H1 (cell line): ENCODE results near the gene KLHL26. TPM values are rescaled to one million over a fixed set of nuclear protein-coding genes. Genes with fewer than 3 reads are reported as not detected.

ENCODE experiments used
- CTCF ChIA-PET: fragments of 300-600 bp; sonication (Branson Sonifier 250); formaldehyde crosslinking; loops from one replicate; lab custom pipeline; 2021; ENCODE audit not compliant: partially characterized antibody; lab: Charles Lee
- POLR2A ChIA-PET: fragments of 300-600 bp; sonication (Branson Sonifier 250); formaldehyde crosslinking; loops from one replicate; lab custom pipeline; 2021; ENCODE audit warnings: inconsistent platforms; ENCODE audit not compliant: partially characterized antibody; lab: Charles Lee
- DNase-seq, 2 experiments: peaks; one replicate each; pipeline versions ENCODE4 v3.0.0 to v3.0.0-alpha.2; 2010 to 2022; ENCODE audit warnings: low spot score in 2 of 2, low read depth in 1 of 2, mixed read lengths in 1 of 2
- FAIRE-seq: peaks from 2 replicates; lab custom pipeline; 2011; peaks lifted over from hg19 to GRCh38; lab: Jason Lieb, UNC
- H2AFZ ChIP-seq: 2 replicates; pipeline ENCODE4 v1.8.1; 2012; ENCODE audit warnings: low read length, inconsistent platforms
- H2AK5ac ChIP-seq: 2 replicates; pipeline ENCODE4 v1.6.1; 2013; ENCODE audit warnings: low read depth, low read length
- H2BK120ac ChIP-seq: replicated peaks from 2 replicates; pipeline ENCODE3; 2013; ENCODE audit warnings: low read depth, low read length, inconsistent platforms
- H2BK12ac ChIP-seq: 2 replicates; pipeline ENCODE4 v1.6.1; 2013; ENCODE audit warnings: low read depth, low read length
- H2BK15ac ChIP-seq: 2 replicates; pipeline ENCODE4 v1.6.1; 2013; ENCODE audit warnings: low read length
- H2BK20ac ChIP-seq: 2 replicates; pipeline ENCODE4 v1.6.1; 2013; ENCODE audit warnings: low read length
- H2BK5ac ChIP-seq: 2 replicates; pipeline ENCODE4 v1.6.1; 2013; ENCODE audit warnings: low read depth, low read length
- H3K14ac ChIP-seq: 2 replicates; pipeline ENCODE4 v1.6.1; 2013; ENCODE audit warnings: inconsistent platforms; ENCODE audit not compliant: insufficient read length
- H3K18ac ChIP-seq: 2 replicates; pipeline ENCODE4 v1.6.1; 2013; ENCODE audit warnings: low read length; ENCODE audit errors: extremely low read depth
- H3K23ac ChIP-seq: 2 replicates; pipeline ENCODE4 v1.6.1; 2013; ENCODE audit warnings: inconsistent platforms; ENCODE audit not compliant: insufficient read length
- H3K23me2 ChIP-seq: 2 replicates; pipeline ENCODE4 v1.6.1; 2013; ENCODE audit warnings: low read depth, low read length
- H3K27ac ChIP-seq: 2 replicates; pipeline ENCODE4 v1.6.1; 2011; ENCODE audit warnings: low read depth, low read length, inconsistent platforms
- H3K27me3 ChIP-seq, 4 experiments: replicated peaks in 1 of 4; 1 replicate in 1 of 4; 2 replicates in 3 of 4; pipeline versions ENCODE4 v1.6.1 to v1.8.1; 2011 to 2013; ENCODE audit warnings: low read length in 3 of 4, mild to moderate bottlenecking in 3 of 4, inconsistent platforms in 2 of 4, mixed read lengths in 2 of 4, moderate library complexity in 1 of 4; ENCODE audit not compliant: control insufficient read depth in 3 of 4, insufficient read depth in 3 of 4; ENCODE audit errors: extremely low read depth in 1 of 4
- H3K36me3 ChIP-seq, 4 experiments: 2 replicates each; pipeline versions ENCODE4 v1.6.1 to v1.8.1; 2011 to 2013; ENCODE audit warnings: mild to moderate bottlenecking in 4 of 4, low read length in 3 of 4, moderate library complexity in 2 of 4, control low read depth in 1 of 4, inconsistent platforms in 1 of 4; ENCODE audit not compliant: insufficient read depth in 4 of 4, control insufficient read depth in 2 of 4
- H3K4ac ChIP-seq: replicated peaks from 2 replicates; pipeline ENCODE3; 2013; ENCODE audit warnings: low read length, low read depth, mixed read lengths, inconsistent platforms; ENCODE audit not compliant: insufficient read length
- H3K4me1 ChIP-seq, 4 experiments: replicated peaks in 1 of 4; 1 replicate in 1 of 4; 2 replicates in 3 of 4; pipeline versions ENCODE4 v1.6.1 to v1.8.1; 2011 to 2013; ENCODE audit warnings: low read length in 3 of 4, inconsistent platforms in 2 of 4, mixed read lengths in 1 of 4; ENCODE audit not compliant: insufficient read depth in 4 of 4, control insufficient read depth in 3 of 4
- H3K4me2 ChIP-seq, 2 experiments: 2 replicates each; pipeline versions ENCODE4 v1.6.1 to v1.8.1; 2011 to 2013; ENCODE audit warnings: low read depth in 2 of 2, low read length in 2 of 2, control low read depth in 1 of 2, inconsistent platforms in 1 of 2, mild to moderate bottlenecking in 1 of 2; ENCODE audit not compliant: insufficient read depth in 1 of 2
- H3K4me3 ChIP-seq, 4 experiments: fragments of 200-600, 300-600 bp in 1 of 4; sonication (generic), shearing (Covaris generic), sonication (Bioruptor Twin) in 1 of 4; 2 replicates each; pipeline versions ENCODE4 v1.5.1 to v1.8.1; 2011 to 2016; ENCODE audit warnings: low read length in 4 of 4, low read depth in 3 of 4, control low read depth in 2 of 4, inconsistent platforms in 2 of 4, mild to moderate bottlenecking in 2 of 4, mixed read lengths in 1 of 4, moderate library complexity in 1 of 4; ENCODE audit not compliant: insufficient read depth in 2 of 4; ENCODE audit errors: extremely low read depth in 1 of 4
- H3K56ac ChIP-seq: replicated peaks from 2 replicates; pipeline ENCODE3; 2013; ENCODE audit warnings: low read depth, mild to moderate bottlenecking, mixed read lengths, low read length, inconsistent platforms; ENCODE audit not compliant: insufficient read length
- H3K79me1 ChIP-seq: 2 replicates; pipeline ENCODE4 v1.6.1; 2013; ENCODE audit warnings: low read depth, low read length, control low read depth
- H3K79me2 ChIP-seq, 2 experiments: 2 replicates each; pipeline versions ENCODE4 v1.6.1 to v1.8.1; 2012 to 2013; ENCODE audit warnings: low read length in 2 of 2, mild to moderate bottlenecking in 2 of 2, inconsistent platforms in 1 of 2; ENCODE audit not compliant: insufficient read depth in 2 of 2, control insufficient read depth in 1 of 2
- H3K9ac ChIP-seq, 4 experiments: replicated peaks in 1 of 4; 1 replicate in 1 of 4; 2 replicates in 3 of 4; pipeline versions ENCODE4 v1.6.1 to v1.8.1; 2011 to 2013; ENCODE audit warnings: low read depth in 3 of 4, low read length in 3 of 4, control low read depth in 2 of 4, mild to moderate bottlenecking in 2 of 4, moderate library complexity in 2 of 4, inconsistent platforms in 1 of 4; ENCODE audit errors: extremely low read depth in 1 of 4
- H3K9me3 ChIP-seq, 2 experiments: 2 replicates each; pipeline versions ENCODE4 v1.6.1 to v1.8.1; 2012 to 2013; ENCODE audit warnings: mild to moderate bottlenecking in 2 of 2, moderate library complexity in 2 of 2, control low read depth in 1 of 2, inconsistent platforms in 1 of 2, low read depth in 1 of 2, low read length in 1 of 2, mixed read lengths in 1 of 2; ENCODE audit not compliant: insufficient read depth in 2 of 2
- H4K20me1 ChIP-seq, 2 experiments: replicated peaks in 1 of 2; 2 replicates each; pipeline versions ENCODE3 to v1.8.1; 2011 to 2013; ENCODE audit warnings: inconsistent platforms in 2 of 2, low read length in 2 of 2, mild to moderate bottlenecking in 1 of 2; ENCODE audit not compliant: insufficient read depth in 2 of 2, control insufficient read depth in 1 of 2
- H4K5ac ChIP-seq: 2 replicates; pipeline ENCODE4 v1.6.1; 2013; ENCODE audit warnings: low read length, low read depth, mixed read lengths, inconsistent platforms; ENCODE audit not compliant: insufficient read length
- H4K8ac ChIP-seq: 2 replicates; pipeline ENCODE4 v1.8.0; 2013; ENCODE audit warnings: mild to moderate bottlenecking, moderate library complexity, low read length, inconsistent platforms; ENCODE audit not compliant: insufficient read depth; ENCODE audit errors: extremely low read depth
- H4K91ac ChIP-seq: replicated peaks from 2 replicates; pipeline ENCODE3; 2013; ENCODE audit warnings: low read length, mixed read lengths, inconsistent platforms; ENCODE audit not compliant: insufficient read length
- CBX5 ChIP-seq: fragments of 300-800, 300-1000 bp; sonication (generic); IDR thresholded peaks from 2 replicates; pipeline ENCODE4 v1.7.1; 2016; ENCODE audit warnings: antibody characterized with exemption, low read length, low read depth
- CHD2 ChIP-seq: IDR thresholded peaks from 2 replicates; pipeline ENCODE4 v1.6.1; 2012; ENCODE audit warnings: low read length, improper control_type of control experiment
- EGR1 ChIP-seq: IDR thresholded peaks from 2 replicates; pipeline ENCODE4 v1.6.1; 2011; ENCODE audit warnings: low read depth, low read length, borderline replicate concordance
- HDAC6 ChIP-seq: IDR thresholded peaks from one replicate; pipeline ENCODE4 v1.7.1; 2012; ENCODE audit warnings: low read depth, mild to moderate bottlenecking, inconsistent platforms, low read length, moderate library complexity
- RXRA ChIP-seq: IDR thresholded peaks from 2 replicates; pipeline ENCODE4 v1.6.1; 2011; ENCODE audit warnings: low read depth, mild to moderate bottlenecking, low read length, moderate library complexity; ENCODE audit not compliant: insufficient read depth
- SP4 ChIP-seq: IDR thresholded peaks from 2 replicates; pipeline ENCODE4 v1.6.1; 2012; ENCODE audit warnings: low read length, inconsistent platforms
- SUZ12 ChIP-seq: fragments of 200-600 bp; sonication (generic); IDR thresholded peaks from 2 replicates; pipeline ENCODE4 v1.6.1; 2012; ENCODE audit warnings: mild to moderate bottlenecking, inconsistent platforms, low read length, moderate library complexity, mixed read lengths
- TAF7 ChIP-seq: optimal IDR thresholded peaks from 2 replicates; pipeline ENCODE3; 2011; ENCODE audit warnings: low read depth, mild to moderate bottlenecking, inconsistent platforms, low read length, moderate library complexity, borderline replicate concordance
- USF2 ChIP-seq: IDR thresholded peaks from 2 replicates; pipeline ENCODE4 v1.6.1; 2011; ENCODE audit warnings: low read length, improper control_type of control experiment
- ZNF274 ChIP-seq: IDR thresholded peaks from 2 replicates; pipeline ENCODE4 v1.7.0; 2012; ENCODE audit warnings: low read length, borderline replicate concordance; ENCODE audit errors: extremely low read depth
- WGBS, 2 experiments: shearing (Covaris generic) in 1 of 2; methylation state at CpG; one replicate each; pipeline versions ENCODE4 v1.1.6 to v1.1.7; 2013 to 2015; ENCODE audit warnings: low lambda C conversion rate in 2 of 2, mixed read lengths in 2 of 2, inconsistent platforms in 1 of 2, low coverage in 1 of 2, missing lambda C conversion rate in 1 of 2; ENCODE audit not compliant: insufficient replicate concordance in 2 of 2, insufficient coverage in 1 of 2, insufficient read length in 1 of 2; ENCODE audit errors: extremely low coverage in 1 of 2, missing lambda C conversion rate in 1 of 2; 5-methylcytosine and 5-hydroxymethylcytosine counted together
- polyA plus RNA-seq, 7 experiments: library from polyadenylated mRNA; depleted of rRNA in 3 of 7; stranded (reverse) in 5 of 7; unstranded in 2 of 7; fragments of >200 nt in 5 of 7; fragments of 200-250 nt in 2 of 7; gene quantifications; 1 replicate in 5 of 7; 2 replicates in 1 of 7; 4 replicates in 1 of 7; pipeline versions ENCODE4 v1.2.1 to v1.2.3, GENCODE V29; 2011 to 2013; ENCODE audit warnings: missing spikeins in 2 of 7, mixed read lengths in 2 of 7
- total RNA-seq: library from RNA; stranded (reverse); fragmentation: NEBNext Ultra II Directional; extraction: Animal tissue kit (Norgen Biotek cat#: 25700); gene quantifications from 2 replicates; pipeline ENCODE4 v1.2.1, GENCODE V29; 2021
- TF ChIP-seq, protein P1 (sequence below): IDR thresholded peaks from 2 replicates; pipeline ENCODE4 v1.6.1; 2012; ENCODE audit warnings: inconsistent platforms

The KLHL26 gene
- total and polyA plus RNA-seq, 2 of the 8 experiments (the other 6 are each of a cell fraction or from before 2014, with no cell fraction given), result 2.2 to 8.8 TPM

- Histone ChIP-seq H4K5ac (no peak overlapping the region), H2AK5ac (no peak overlapping the region), H3K4me3 (no peak overlapping the region), H3K4me1 (no peaks in the 10 kb centered on the region; a peak in 2 of 7 replicates), H3K9ac (no peak overlapping the region), H3K9me3 (no peaks in the 10 kb centered on the region), H4K91ac (no peak overlapping the region), H3K18ac (no peak overlapping the region), H3K14ac (no peak overlapping the region), H4K8ac (no peak overlapping the region; the same call in 1 of the 2 replicates), H4K20me1 (peaks cover 11 to 32% of the 10 kb centered on the region in 2 experiments), H3K4ac (no peak overlapping the region), H3K23ac (no peak overlapping the region), H3K23me2 (no peaks in the 10 kb centered on the region), H3K79me2 (peaks cover 0 to 7% of the 10 kb centered on the region in 2 experiments; a peak in 1 of 4 replicates), H2BK20ac (no peak overlapping the region), H3K79me1 (peaks cover 6% of the 10 kb centered on the region), H2BK120ac (no peak overlapping the region), H3K56ac (no peak overlapping the region), H2AFZ (no peak overlapping the region), H3K36me3 (no peaks in the 10 kb centered on the region), H3K27ac (no peak overlapping the region), H2BK12ac (peak overlapping the region; percentile 27; the same call in 1 of the 2 replicates), H3K4me2 (no peak overlapping the region), H2BK5ac (no peak overlapping the region), H3K27me3 (no peaks in the 10 kb centered on the region), H2BK15ac (no peak overlapping the region)
- ChIA-PET CTCF (interaction anchor here (1.0 to 1.9 kb wide), 2 partner anchors 19 to 147 kb away, joined by 4 to 5 read pairs; no protein-coding TSS in a partner anchor), POLR2A (interaction anchor here (1.9 kb wide), 1 partner anchor 18 kb away, joined by 4 read pairs; no protein-coding TSS in a partner anchor)
- DNase-seq (no peak), FAIRE-seq (no peak)
- 89% methylated on average over 25 of the region's 28 CpGs; no CpG with 5 or more reads in 1 of the 2 experiments for WGBS, 2 experiments
- TF ChIP-seq USF2, result no peak
- TF ChIP-seq TAF7, result no peak
- TF ChIP-seq SUZ12, result no peak
- TF ChIP-seq HDAC6, result no peak
- no peak for TF ChIP-seq EGR1
- no peak for TF ChIP-seq CBX5
- TF ChIP-seq SP4, result no peak
- TF ChIP-seq ZNF274, result no peak
- TF ChIP-seq CHD2, result no peak
- TF ChIP-seq, protein P1, sequence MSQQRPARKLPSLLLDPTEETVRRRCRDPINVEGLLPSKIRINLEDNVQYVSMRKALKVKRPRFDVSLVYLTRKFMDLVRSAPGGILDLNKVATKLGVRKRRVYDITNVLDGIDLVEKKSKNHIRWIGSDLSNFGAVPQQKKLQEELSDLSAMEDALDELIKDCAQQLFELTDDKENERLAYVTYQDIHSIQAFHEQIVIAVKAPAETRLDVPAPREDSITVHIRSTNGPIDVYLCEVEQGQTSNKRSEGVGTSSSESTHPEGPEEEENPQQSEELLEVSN, result no peak
- no peak for TF ChIP-seq RXRA
Measured at GRCh38 chr19:18710996-18711751, 74.3 kb downstream of the KLHL26 start.
